Right ventricle myocardium superior (tissue), 1 donor: Measurements from ENCODE around the gene ADAMTS7. TPM values are rescaled to one million over a fixed set of nuclear protein-coding genes. Genes with fewer than 3 reads are reported as not detected.
"Not testable (repeated sequence)": the region's sequence is repeated elsewhere in the genome, so short reads cannot be mapped to it uniquely, and the experiment has no call there.

Experiments used
- ATAC-seq: fragments of 200-7000 bp; cut with Tn5 transposase; one replicate; pipeline ENCODE4 v1.9.1; 2020; ENCODE audit warnings: mild to moderate bottlenecking; ENCODE audit not compliant: poor library complexity
- DNase-seq: peaks from one replicate; pipeline ENCODE4 v3.0.0-alpha.2; 2020
- intact Hi-C: fragments of 100-400 bp; cut with DNase I; formaldehyde crosslinking; loops from one replicate; pipeline ENCODE4 v1.11.2; 2022
- total RNA-seq: library from RNA; stranded (reverse); fragmentation: NEBNext Ultra II Directional; extraction: Animal tissue kit (Norgen Biotek cat#: 25700); gene quantifications from one replicate; pipeline ENCODE4 v1.2.1, GENCODE V29; 2021
- donor health status: DM: no; HTN: yes; CAD: no; lungs with severe emphysema.

The ADAMTS7 gene
- total RNA-seq, 1 donor from 2014 or later: 31.0 TPM

- DNase-seq (peak; percentile 86), ATAC-seq (peak; percentile 75)
- intact Hi-C loops: not testable (repeated sequence)
These were observed 51.0 kb downstream of the ADAMTS7 start for GRCh38 chr15:78760091-78760882.

GRCh38 chr15:78759361-78759998 is 51.8 kb downstream of the ADAMTS7 start:
- DNase-seq, ATAC-seq: not testable (repeated sequence)
- intact Hi-C loops: loop anchor here (5.0 kb wide), 1 partner anchor 48 kb away; no protein-coding TSS in a partner anchor

GRCh38 chr15:78758486-78759200 is 52.6 kb downstream of the ADAMTS7 start:
- not testable (repeated sequence) for ATAC-seq
- intact Hi-C loops: loop anchor here (5.0 kb wide), 1 partner anchor 49 kb away; no protein-coding TSS in a partner anchor
- peak; percentile 38 for DNase-seq

- not testable (repeated sequence) for ATAC-seq
- DNase-seq: peak; percentile 16
- intact Hi-C loops: loop anchor here (5.0 kb wide), 1 partner anchor 49 kb away; no protein-coding TSS in a partner anchor
These were observed 53.2 kb downstream of the ADAMTS7 start for GRCh38 chr15:78758084-78758483.

GRCh38 chr15:78757636-78757905 is 53.7 kb downstream of the ADAMTS7 start:
- ATAC-seq: no peak
- DNase-seq: no peak
- intact Hi-C loops: loop anchor here (5.0 kb wide), 1 partner anchor 50 kb away; no protein-coding TSS in a partner anchor

- intact Hi-C loops: loop anchor here (5.0 kb wide), 1 partner anchor 50 kb away; no protein-coding TSS in a partner anchor
- DNase-seq: peak; percentile 90
- ATAC-seq: peak; percentile 26
These were observed 54.3 kb downstream of the ADAMTS7 start for GRCh38 chr15:78756781-78757635.

- DNase-seq (peak; percentile 74), ATAC-seq (peak; percentile 52)
- intact Hi-C loops: loop anchor here (5.0 kb wide), 1 partner anchor 51 kb away; no protein-coding TSS in a partner anchor
These were observed 55.2 kb downstream of the ADAMTS7 start for GRCh38 chr15:78755900-78756591.

- intact Hi-C loops: loop anchor here (5.0 kb wide), 1 partner anchor 53 kb away; no protein-coding TSS in a partner anchor
- ATAC-seq: not testable (repeated sequence)
- DNase-seq: peak; percentile 29
These were observed 56.5 kb downstream of the ADAMTS7 start for GRCh38 chr15:78754637-78755280.

GRCh38 chr15:78753751-78754535 is 57.3 kb downstream of the ADAMTS7 start:
- intact Hi-C loops, ATAC-seq: not testable (repeated sequence)
- peak; percentile 22 for DNase-seq

GRCh38 chr15:78753359-78753659 is 58.0 kb downstream of the ADAMTS7 start:
- ATAC-seq, intact Hi-C loops, DNase-seq: not testable (repeated sequence)

GRCh38 chr15:78752492-78753358 is 58.5 kb downstream of the ADAMTS7 start:
- intact Hi-C loops: no loop called here
- DNase-seq (no peak), ATAC-seq (peak; percentile 45)

- intact Hi-C loops: no loop called here
- DNase-seq: no peak
These were observed 59.7 kb downstream of the ADAMTS7 start for GRCh38 chr15:78751602-78751979.

GRCh38 chr15:78750974-78751601 is 60.2 kb downstream of the ADAMTS7 start:
- intact Hi-C loops: not testable (repeated sequence)
- DNase-seq: peak; percentile 94
- ATAC-seq: peak; percentile 89

More at GRCh38 chr15:78751602-78751979, 59.7 kb downstream of the ADAMTS7 start:
- ATAC-seq: no peak

- no peak for DNase-seq
- peak; percentile 67 for ATAC-seq
- intact Hi-C loops: no loop called here
These were observed 60.7 kb downstream of the ADAMTS7 start for GRCh38 chr15:78750566-78750965.

- intact Hi-C loops: no loop called here
- no peak for ATAC-seq
- DNase-seq: no peak
These were observed 61.4 kb downstream of the ADAMTS7 start for GRCh38 chr15:78749831-78750230.
